NCI-H2081 (cell line): Measurements from ENCODE around the gene USP31.

Source experiments
- DNase-seq, 2 experiments: peaks; one replicate each; lab custom pipeline; 2025; lab: John Stamatoyannopoulos, UW

The USP31 gene

GRCh38 chr16:23092072-23092800 is 57.0 kb downstream of the USP31 start:
- no peak for DNase-seq

GRCh38 chr16:23089111-23089510 is 60.1 kb downstream of the USP31 start:
- no peak for DNase-seq

DNA sequence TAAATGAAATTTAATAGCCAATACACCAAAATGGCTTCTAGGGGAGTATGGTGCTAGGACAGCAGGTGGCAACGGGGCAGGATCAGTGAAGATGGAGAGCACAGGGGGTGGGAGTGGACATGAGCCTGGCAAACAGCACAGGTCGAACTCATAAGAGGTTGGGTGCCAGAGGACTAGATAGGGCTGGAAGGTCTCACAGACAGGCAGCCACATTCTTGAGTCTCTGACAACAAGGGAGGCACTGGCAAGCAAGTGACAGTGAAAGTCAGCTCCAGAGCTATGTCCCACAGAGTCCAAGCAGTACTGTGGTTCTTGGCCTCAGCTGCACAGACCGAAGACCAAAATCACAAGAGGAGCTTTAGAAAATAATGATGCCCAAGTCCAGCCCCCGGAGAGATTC is 61.2 kb downstream of the USP31 start:
- no peak for DNase-seq

- no peak for DNase-seq
These were observed 63.3 kb downstream of the USP31 start for GRCh38 chr16:23085949-23086348.

GRCh38 chr16:23082161-23082788 is 67.0 kb downstream of the USP31 start:
- DNase-seq: no peak

DNA sequence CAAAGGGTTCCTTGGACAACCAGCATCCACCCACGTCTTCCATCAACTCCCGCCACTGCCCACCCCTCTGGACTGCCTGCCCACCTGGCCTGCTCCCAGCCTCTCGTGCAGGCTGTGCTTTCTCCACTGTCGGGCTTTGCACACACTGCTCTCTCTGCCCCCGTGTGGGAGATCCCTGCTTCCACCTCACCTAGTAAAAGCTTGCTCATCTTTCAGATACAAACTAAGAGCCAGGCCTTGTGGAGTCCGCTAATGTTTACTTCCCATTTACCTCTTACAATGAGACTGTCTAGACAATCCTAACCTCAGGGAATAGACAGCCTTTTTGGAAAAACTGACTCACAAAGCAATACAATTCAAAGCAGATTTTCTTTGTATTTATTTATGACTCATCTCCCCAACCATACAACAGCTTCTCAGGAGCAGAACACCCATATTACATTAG is 67.6 kb downstream of the USP31 start:
- DNase-seq: no peak

- DNase-seq: no peak
These were observed 68.5 kb downstream of the USP31 start for GRCh38 chr16:23080747-23081146.

GRCh38 chr16:23080329-23080728 is 68.9 kb downstream of the USP31 start:
- no peak for DNase-seq

GRCh38 chr16:23079675-23080301 is 69.5 kb downstream of the USP31 start:
- DNase-seq: peak; percentile 24 to 47

DNA sequence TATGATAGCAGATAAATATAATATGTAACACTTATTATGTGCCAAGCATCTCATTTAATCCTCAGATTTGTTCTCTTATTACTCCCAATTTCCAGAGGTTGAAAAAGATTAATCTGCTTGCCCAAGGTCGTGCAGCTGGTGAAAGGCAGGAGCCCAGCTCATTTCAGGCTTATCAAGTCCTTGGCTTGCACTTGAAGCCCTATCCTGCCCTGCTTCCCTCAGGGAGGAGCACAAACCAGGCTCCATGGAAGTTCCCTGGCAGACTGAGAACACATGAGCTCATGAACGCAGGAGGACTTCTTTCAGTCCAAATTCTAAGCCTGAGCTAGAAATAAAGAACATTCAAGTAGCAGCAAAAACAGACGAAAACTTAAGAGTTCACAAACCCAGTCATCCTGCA is 74.8 kb downstream of the USP31 start:
- no peak for DNase-seq

DNA sequence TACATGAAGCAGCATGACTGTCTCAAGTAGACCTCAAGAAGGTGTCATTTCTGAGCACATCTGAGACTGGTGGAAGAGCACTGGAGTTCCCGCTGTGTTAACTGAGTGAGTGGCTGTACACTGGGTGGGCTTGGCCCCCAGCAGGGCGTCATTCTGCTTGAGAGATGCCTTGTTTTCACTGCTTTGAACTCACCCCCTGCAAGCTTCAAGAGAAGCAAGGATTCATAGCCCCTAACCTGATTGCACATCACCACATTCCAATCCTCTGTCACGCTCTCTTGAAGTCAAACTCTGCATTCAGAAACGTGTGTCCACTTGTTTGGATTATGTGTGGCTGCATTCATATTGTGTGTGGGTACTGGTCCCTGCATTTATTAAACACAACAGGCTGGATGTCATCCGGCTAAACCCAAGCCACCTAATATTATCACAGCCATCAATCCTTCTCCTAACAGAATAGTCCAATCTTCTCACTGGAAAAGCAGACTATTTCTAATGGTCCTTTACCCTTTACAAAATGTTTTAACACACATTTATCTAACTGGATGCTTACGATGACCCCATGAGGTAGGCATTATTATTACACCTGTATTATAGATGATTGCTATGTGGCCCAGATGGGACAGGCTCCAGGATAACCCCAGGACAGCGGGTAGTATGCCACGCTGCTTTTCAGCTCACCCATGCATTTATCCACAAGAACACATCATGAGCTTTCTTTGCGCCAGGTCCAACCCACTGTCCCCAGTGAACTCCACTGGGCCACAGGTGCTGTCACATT is 76.3 kb downstream of the USP31 start:
- no peak for DNase-seq

DNA sequence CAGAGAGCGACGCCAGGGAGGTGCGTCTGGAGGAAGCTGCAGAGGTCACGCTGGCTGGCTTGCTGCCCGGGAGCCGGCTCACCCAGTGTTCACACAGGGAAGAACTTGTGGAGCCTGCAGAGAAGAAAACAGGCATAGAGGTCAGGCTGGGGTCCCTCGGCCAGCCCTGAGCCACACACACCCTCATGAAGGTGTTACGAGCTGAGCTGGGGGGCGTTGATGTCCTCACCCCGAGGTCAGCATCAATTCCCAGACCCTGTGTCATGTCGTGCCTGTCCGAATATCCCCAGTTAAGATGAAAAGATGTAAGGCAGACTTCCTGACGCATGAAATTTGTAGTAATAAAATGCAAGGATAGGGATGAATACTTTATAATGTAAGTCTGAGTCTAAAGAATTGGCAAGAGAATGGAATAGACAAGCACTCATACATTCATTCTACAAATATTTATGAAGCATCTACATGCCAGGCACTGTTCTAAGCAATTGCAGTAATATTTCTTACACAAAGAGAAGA is 77.1 kb downstream of the USP31 start:
- DNase-seq: no peak

GRCh38 chr16:23071196-23072083 is 77.8 kb downstream of the USP31 start:
- DNase-seq: no peak

- DNase-seq: no peak
These were observed 79.4 kb downstream of the USP31 start for GRCh38 chr16:23069844-23070243.

- no peak for DNase-seq
These were observed 81.0 kb downstream of the USP31 start for GRCh38 chr16:23068079-23068736.

DNA sequence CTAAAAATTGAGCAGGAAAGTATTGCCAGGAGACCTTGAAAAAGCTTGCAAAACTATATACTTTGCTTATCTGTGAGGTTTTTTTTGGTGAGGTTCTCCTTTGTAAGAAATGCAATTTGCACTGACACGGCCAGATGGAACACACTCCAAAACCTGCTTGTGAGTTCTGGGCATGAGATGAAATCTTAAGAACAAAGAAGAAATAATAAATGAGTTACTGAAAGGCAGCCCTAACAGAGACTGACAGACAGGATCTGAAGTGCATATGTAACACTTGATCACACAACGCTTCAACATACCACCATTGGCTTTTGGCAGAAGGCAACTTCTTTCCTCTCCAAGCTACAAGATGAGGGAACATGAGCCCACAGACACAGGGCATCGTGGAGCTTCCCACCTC is 82.6 kb downstream of the USP31 start:
- no peak for DNase-seq

DNA sequence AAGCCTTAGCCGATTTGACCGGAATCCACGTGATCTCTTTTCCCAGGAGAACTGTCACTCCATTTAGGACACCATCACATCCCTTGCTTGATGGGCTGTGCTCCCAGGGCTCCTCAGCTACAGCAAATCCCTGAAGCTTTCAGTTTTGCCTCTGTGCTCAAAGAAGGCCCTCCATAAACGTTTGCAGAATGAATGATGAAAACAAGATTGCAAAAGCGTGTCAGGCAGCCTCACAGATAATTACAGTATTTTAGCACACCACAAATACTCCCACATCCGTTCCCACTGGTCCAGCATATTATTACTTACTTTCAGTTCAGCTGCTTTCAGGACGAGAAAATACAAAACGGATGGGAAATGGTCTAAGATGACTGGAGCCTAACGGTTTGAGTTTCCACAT is 84.6 kb downstream of the USP31 start:
- DNase-seq: no peak

- DNase-seq: no peak
These were observed 86.7 kb downstream of the USP31 start for GRCh38 chr16:23062524-23062923.

DNA sequence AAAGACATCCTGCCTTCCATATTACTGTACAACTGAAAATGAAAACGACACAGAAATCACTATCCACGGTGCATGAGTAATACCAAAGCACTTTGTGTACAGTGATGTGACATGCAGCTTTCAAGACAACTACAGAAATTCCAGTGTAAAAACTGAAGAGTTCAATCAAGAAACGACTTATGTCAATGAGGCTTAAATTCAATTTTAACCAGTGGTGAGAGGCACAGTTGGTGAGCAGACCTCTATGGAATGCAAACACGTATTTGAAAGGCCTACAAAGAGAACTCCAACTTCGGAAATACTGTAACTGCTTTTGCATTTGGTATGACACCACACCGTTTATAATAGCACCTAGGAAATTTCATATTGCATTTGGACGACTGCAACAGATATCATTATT is 87.6 kb downstream of the USP31 start:
- DNase-seq: no peak

DNA sequence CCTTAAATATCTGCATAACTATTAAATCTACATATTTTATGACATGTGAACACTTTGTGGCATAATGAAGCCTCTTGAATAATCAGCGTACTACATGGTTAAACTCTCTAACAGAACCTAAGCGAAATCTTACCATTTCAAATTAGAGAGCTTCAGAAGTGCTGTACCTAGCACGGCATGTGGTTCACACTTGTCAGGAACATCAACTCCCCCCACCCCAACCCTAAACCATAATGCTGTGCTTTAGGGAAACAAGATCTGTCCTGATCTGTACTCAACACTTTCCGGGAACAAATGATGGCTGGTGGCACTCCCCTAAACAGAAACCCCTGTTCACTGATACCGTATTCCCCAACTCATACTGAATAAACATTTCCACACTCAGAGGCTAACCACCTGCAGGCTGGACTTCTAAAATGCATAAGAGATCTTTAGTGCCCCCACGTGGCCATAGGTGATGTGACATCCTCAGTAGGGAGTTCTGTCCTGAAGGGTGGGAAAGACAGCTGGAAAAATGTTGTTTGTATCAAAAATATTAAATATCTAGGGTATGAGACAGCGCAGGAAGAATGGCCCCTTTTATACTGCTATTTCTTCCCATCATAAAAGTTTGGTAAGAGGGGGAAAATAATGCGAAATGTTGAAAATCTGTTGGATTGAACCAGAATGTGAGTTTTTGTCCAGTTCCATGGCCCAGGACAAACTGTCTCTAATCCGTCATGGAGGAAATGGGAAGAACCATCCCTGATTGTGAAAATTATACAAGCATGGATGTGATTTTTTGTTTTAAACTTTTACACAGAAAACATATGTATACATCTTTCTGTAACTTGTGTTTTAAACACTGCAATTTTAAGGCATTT is 88.6 kb downstream of the USP31 start:
- peak; percentile 68 to 69 for DNase-seq
